ENCODE measurements around the gene KCNJ9. TPM values are rescaled to one million over a fixed set of nuclear protein-coding genes. Genes with fewer than 3 reads are reported as not detected.
A peak's percentile ranks its signal among the peaks of the same experiment; 100 is the strongest.

Gene KCNJ9
- total and polyA plus RNA-seq, 3 donors from 2014 or later = 0.37 to 0.68 (median 0.55) TPM

DNA sequence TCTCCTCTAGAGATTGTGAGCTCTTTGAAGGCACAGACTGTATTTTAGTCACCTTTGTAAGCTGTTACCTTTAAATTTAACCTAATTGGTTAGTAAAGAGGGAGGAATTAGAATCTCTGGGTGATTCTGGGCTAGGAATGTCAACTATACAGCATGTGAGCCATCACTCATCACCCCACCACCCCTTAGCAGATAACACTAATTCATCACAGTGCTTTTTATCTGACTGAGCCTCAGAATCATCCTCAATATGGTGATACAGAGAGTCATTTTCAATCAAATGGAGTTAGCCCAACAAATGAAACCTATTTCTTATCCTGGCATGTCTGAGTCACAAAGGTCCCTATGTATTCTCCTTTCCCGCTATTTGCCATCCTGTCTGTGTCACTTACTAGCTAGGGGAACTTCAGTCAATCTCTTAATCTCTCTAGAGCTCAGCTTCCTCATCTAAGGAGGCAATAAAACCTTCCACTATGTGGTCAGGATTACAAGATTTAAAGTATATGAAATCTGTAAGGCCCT lies 24.6 kb upstream of the KCNJ9 start:
- no peak overlapping the region for H3K27ac ChIP-seq
- H3K4me3 ChIP-seq = no peak overlapping the region
- WGBS, 2 donors = 64 to 72% methylated on average over 1 of the region's 1 CpG
- no peaks in the 10 kb centered on the region for H3K9me3 ChIP-seq
- intact Hi-C loops (cut with DNase I; ENCODE audit: low total_unique reads) = no loop called here
- H3K27me3 ChIP-seq = no peaks in the 10 kb centered on the region
- DNase-seq = no peak
- no peaks in the 10 kb centered on the region for H3K4me1 ChIP-seq
- TF ChIP-seq POLR2A (IDR thresholded peaks at IDR 0.05) = no peak
- TF ChIP-seq, protein P1, sequence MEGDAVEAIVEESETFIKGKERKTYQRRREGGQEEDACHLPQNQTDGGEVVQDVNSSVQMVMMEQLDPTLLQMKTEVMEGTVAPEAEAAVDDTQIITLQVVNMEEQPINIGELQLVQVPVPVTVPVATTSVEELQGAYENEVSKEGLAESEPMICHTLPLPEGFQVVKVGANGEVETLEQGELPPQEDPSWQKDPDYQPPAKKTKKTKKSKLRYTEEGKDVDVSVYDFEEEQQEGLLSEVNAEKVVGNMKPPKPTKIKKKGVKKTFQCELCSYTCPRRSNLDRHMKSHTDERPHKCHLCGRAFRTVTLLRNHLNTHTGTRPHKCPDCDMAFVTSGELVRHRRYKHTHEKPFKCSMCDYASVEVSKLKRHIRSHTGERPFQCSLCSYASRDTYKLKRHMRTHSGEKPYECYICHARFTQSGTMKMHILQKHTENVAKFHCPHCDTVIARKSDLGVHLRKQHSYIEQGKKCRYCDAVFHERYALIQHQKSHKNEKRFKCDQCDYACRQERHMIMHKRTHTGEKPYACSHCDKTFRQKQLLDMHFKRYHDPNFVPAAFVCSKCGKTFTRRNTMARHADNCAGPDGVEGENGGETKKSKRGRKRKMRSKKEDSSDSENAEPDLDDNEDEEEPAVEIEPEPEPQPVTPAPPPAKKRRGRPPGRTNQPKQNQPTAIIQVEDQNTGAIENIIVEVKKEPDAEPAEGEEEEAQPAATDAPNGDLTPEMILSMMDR (IDR thresholded peaks at IDR 0.05) = no peak
- H3K36me3 ChIP-seq (ENCODE audit: low read depth, missing control alignments) = no peaks in the 10 kb centered on the region

DNA sequence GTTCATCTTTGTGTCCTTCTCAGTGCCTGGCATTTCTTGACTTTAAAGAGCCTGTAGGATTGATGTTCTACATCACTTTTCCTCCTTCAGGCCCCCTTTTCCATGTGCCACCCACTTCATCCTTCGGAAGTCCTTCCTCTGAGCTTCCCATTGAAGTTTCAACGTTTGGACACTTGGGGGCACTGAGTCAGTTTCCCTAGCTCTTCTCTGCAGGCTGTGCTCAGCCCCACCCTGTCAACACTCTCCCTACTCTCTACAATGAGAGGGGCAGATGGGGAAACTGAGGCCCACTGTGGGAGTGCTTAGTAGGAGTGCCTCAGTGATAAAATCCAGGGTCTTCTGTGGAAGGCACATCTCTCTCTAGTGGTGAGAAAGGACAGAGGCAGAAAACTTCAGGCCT lies 23.3 kb upstream of the KCNJ9 start:
- intact Hi-C loops (cut with DNase I; ENCODE audit: low total_unique reads) = no loop called here
- no peak for TF ChIP-seq POLR2A (IDR thresholded peaks at IDR 0.05)
- TF ChIP-seq, protein P1 (IDR thresholded peaks at IDR 0.05) = peak in 1 of 3 experiments; percentile 7
- H3K9me3 ChIP-seq = no peaks in the 10 kb centered on the region
- no peak overlapping the region for H3K27ac ChIP-seq
- H3K4me1 ChIP-seq = no peaks in the 10 kb centered on the region
- no peaks in the 10 kb centered on the region for H3K27me3 ChIP-seq
- no peak overlapping the region for H3K4me3 ChIP-seq
- no peaks in the 10 kb centered on the region for H3K36me3 ChIP-seq (ENCODE audit: low read depth, missing control alignments)
- 30 to 66% methylated on average over 2 of the region's 2 CpGs for WGBS, 2 donors
- no peak for DNase-seq

DNA sequence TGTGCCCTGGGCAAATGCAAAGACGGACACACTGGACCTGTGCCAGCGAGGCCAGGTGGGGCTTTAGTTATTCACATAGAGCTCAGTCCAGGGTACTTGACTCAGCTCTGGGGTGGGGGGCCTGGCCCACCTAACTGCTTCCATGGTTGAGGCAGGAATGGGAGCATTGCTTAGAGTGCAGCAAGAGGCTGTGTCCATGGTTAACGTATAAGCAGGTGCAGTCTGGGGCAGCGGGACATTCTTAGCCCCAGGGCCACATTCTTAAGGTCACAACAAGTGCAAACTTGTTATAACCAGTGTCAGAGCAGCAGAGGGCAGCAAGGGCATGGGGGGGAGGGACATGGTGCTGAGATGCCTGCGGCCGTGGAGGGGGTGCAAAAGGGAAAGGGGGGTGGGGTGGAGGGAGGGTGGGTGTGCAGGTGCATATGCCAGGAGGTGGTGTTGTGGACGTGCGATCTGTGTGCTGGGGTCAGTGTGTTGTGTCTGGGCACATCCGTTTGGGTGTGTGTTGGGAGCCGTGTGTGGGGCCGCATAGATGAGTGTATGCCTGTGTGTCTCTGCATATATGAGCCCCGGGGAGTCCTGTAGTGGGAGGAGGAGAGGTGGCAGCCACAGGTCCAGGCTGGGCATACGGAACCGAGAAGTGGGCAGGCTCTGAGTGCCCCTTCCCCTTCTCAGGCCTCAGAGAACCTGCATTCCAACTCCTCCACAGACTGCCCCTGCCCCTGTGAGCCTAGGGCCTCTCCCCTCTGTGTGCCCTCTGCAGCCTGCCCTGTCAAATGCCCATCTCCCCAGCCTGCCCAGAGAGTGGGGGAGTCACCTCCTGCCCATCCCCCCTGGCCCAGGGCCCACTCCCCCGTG lies 19.7 kb upstream of the KCNJ9 start:
- Histone ChIP-seq H3K4me3 (no peak overlapping the region), H3K27me3 (no peaks in the 10 kb centered on the region), H3K4me1 (no peaks in the 10 kb centered on the region), H3K36me3 (ENCODE audit: low read depth, missing control alignments) (no peaks in the 10 kb centered on the region), H3K27ac (no peak overlapping the region), H3K9me3 (no peaks in the 10 kb centered on the region)
- WGBS, 2 donors = 67 to 78% methylated on average over 7 to 15 of the region's 15 CpGs
- no peak for DNase-seq
- intact Hi-C loops (cut with DNase I; ENCODE audit: low total_unique reads) = no loop called here
- TF ChIP-seq, protein P1 (IDR thresholded peaks at IDR 0.05) = no peak
- no peak for TF ChIP-seq POLR2A (IDR thresholded peaks at IDR 0.05)

DNA sequence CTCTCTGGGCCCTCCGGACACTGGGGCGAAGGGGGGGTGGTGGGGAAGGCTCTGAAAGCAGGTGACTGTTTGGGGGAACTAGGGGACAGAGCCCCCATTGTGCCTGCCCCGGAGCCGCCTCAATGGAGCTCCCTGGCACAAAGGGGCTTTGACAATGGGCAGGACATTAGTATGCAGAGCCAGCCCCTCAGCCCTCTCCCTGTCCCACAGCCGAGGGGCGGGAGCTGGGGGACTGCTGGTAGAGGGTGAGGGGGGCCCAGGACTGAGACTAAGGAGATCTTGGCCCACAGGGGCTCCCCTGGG lies 19.2 kb upstream of the KCNJ9 start:
- Histone ChIP-seq H3K27me3 (no peaks in the 10 kb centered on the region), H3K9me3 (no peaks in the 10 kb centered on the region), H3K36me3 (ENCODE audit: low read depth, missing control alignments) (no peaks in the 10 kb centered on the region), H3K27ac (no peak overlapping the region), H3K4me3 (no peak overlapping the region), H3K4me1 (no peaks in the 10 kb centered on the region)
- DNase-seq = no peak
- WGBS, 2 donors = 72 to 74% methylated on average over 2 to 6 of the region's 6 CpGs
- TF ChIP-seq, protein P1 (IDR thresholded peaks at IDR 0.05) = no peak
- no peak for TF ChIP-seq POLR2A (IDR thresholded peaks at IDR 0.05)
- intact Hi-C loops (cut with DNase I; ENCODE audit: low total_unique reads) = no loop called here

DNA sequence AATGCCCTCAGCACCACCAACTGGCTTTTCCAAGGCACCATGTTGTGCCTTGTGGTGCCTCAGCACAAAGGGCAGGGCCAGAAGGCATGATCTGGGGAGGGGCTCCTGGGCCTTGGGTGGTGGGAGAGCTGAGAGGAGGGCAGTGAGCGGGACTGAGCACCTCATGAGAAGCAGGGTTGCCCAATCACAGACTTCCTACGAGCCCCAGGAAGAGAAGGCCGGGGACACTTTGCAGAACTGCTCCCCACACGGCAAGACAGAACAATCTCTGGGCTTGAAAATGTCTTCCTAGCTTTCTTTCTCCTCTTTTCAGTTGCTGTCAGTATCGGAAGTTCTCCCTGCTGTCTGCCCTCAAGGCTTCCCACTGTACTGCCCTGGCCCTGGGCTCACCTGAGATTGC lies 18.2 kb upstream of the KCNJ9 start:
- Histone ChIP-seq H3K36me3 (ENCODE audit: low read depth, missing control alignments) (no peaks in the 10 kb centered on the region), H3K27ac (no peak overlapping the region), H3K4me3 (no peak overlapping the region), H3K9me3 (no peaks in the 10 kb centered on the region), H3K4me1 (no peaks in the 10 kb centered on the region), H3K27me3 (no peaks in the 10 kb centered on the region)
- WGBS, 2 donors = 94 to 96% methylated on average over 5 of the region's 5 CpGs
- TF ChIP-seq, protein P1 (IDR thresholded peaks at IDR 0.05) = no peak
- no peak for TF ChIP-seq POLR2A (IDR thresholded peaks at IDR 0.05)
- intact Hi-C loops (cut with DNase I; ENCODE audit: low total_unique reads) = no loop called here
- no peak for DNase-seq
